ENCODE data around the gene PRDM5.

PRDM5 gene

DNA sequence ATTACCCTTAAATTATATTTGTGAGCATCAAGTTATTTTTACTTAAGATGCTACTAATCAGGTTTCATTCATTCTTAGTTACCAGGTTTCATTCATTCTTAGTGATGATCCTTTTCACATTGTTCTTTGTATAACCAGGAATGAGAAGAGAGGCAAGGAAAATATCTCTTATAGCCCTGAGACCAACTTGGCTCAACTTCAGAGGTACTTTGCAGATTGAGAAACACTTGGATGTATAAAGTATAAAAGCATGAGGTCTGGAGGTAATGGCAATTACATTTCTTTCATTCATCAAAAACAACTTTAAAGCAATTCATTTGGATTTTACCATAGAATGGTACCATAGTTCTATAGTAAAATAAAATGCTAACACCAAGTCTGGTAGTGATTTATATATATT is 231.0 kb downstream of the PRDM5 start:
- Histone ChIP-seq H3K9ac (ENCODE audit: low read length) (no peak overlapping the region), H3K4me2 (ENCODE audit: low read length) (no peak overlapping the region), H3K27me3 (ENCODE audit: insufficient read depth, low read length, poor library complexity) (no peaks in the 10 kb centered on the region), H3K4me1 (ENCODE audit: control insufficient read depth, low read depth, low read length) (no peaks in the 10 kb centered on the region), H3K79me2 (ENCODE audit: control insufficient read depth, insufficient read depth, low read length) (no peaks in the 10 kb centered on the region), H3K23ac (ENCODE audit: low read length) (no peak overlapping the region), H3K18ac (ENCODE audit: low read length) (no peak overlapping the region), H3K4ac (ENCODE audit: low read depth, low read length) (no peak overlapping the region), H2BK5ac (ENCODE audit: low read length) (no peak overlapping the region), H4K8ac (ENCODE audit: low read depth, low read length) (no peak overlapping the region), H3K56ac (ENCODE audit: low read length) (no peak overlapping the region), H3K4me3 (ENCODE audit: low read length) (no peak overlapping the region), H2BK120ac (ENCODE audit: low read depth, low read length) (no peak overlapping the region), H3K79me1 (ENCODE audit: low read length) (no peaks in the 10 kb centered on the region), H4K5ac (ENCODE audit: low read length) (no peak overlapping the region), H2AK5ac (ENCODE audit: low read length) (no peak overlapping the region), H3K36me3 (ENCODE audit: control insufficient read depth, insufficient read depth, low read length) (no peaks in the 10 kb centered on the region), H2BK15ac (replicated peaks; ENCODE audit: low read depth) (no peak overlapping the region), H3K27ac (ENCODE audit: low read depth, low read length) (no peak overlapping the region)
- DNase-seq: no peak

DNA sequence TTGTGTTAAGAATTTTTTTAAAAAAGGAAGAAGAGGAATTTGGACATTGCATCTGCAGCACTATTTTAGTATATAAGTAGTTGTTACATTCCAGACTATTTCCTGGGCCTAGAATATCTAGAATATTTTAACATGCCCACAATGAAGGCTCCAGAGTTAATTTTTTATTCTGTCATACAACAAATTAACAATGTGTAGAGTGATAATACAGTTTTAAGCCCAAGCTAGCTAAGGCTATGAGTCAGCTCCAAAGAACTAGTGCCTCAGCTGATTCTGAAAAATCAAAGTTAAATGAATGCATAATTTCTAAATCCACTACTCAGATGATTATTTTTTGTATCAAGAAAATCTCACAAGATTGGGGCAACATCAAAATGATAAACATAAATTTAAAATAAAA is 231.4 kb downstream of the PRDM5 start:
- H3K79me2 ChIP-seq (ENCODE audit: control insufficient read depth, insufficient read depth, low read length): no peaks in the 10 kb centered on the region
- no peak overlapping the region for H3K18ac ChIP-seq (ENCODE audit: low read length)
- no peak overlapping the region for H2BK15ac ChIP-seq (replicated peaks; ENCODE audit: low read depth)
- H3K27ac ChIP-seq (ENCODE audit: low read depth, low read length): no peak overlapping the region
- H3K27me3 ChIP-seq (ENCODE audit: insufficient read depth, low read length, poor library complexity): no peaks in the 10 kb centered on the region
- no peak overlapping the region for H3K4me3 ChIP-seq (ENCODE audit: low read length)
- H4K8ac ChIP-seq (ENCODE audit: low read depth, low read length): no peak overlapping the region
- H2BK5ac ChIP-seq (ENCODE audit: low read length): no peak overlapping the region
- no peaks in the 10 kb centered on the region for H3K4me1 ChIP-seq (ENCODE audit: control insufficient read depth, low read depth, low read length)
- H3K4ac ChIP-seq (ENCODE audit: low read depth, low read length): no peak overlapping the region
- H3K23ac ChIP-seq (ENCODE audit: low read length): no peak overlapping the region
- H3K9ac ChIP-seq (ENCODE audit: low read length): no peak overlapping the region
- no peak overlapping the region for H4K5ac ChIP-seq (ENCODE audit: low read length)
- no peaks in the 10 kb centered on the region for H3K79me1 ChIP-seq (ENCODE audit: low read length)
- no peak overlapping the region for H3K4me2 ChIP-seq (ENCODE audit: low read length)
- no peak overlapping the region for H2AK5ac ChIP-seq (ENCODE audit: low read length)
- DNase-seq: no peak
- no peak overlapping the region for H3K56ac ChIP-seq (ENCODE audit: low read length)
- H3K36me3 ChIP-seq (ENCODE audit: control insufficient read depth, insufficient read depth, low read length): no peaks in the 10 kb centered on the region
- no peak overlapping the region for H2BK120ac ChIP-seq (ENCODE audit: low read depth, low read length)

DNA sequence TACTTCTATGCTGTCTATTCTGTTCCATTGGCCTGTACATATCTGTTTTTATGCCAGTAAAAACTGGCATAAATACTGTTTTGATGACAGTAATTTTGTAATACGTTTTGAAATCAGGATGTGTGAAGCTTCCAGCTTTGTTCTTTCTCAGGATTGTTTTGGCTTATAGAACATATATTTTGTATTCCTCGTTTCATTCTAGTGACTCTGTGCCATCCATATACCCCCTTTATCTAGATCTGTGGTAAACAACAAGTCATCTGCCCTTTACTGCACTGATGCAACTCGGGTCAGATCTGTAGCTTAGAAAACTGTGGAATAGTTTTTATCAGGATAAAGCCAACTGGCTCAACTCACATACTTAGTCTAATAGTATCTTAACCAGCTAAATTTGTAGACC is 233.7 kb downstream of the PRDM5 start:
- Histone ChIP-seq H4K5ac (ENCODE audit: low read length) (no peak overlapping the region), H3K27ac (ENCODE audit: low read depth, low read length) (no peak overlapping the region), H3K4me2 (ENCODE audit: low read length) (no peak overlapping the region), H4K8ac (ENCODE audit: low read depth, low read length) (no peak overlapping the region), H2BK120ac (ENCODE audit: low read depth, low read length) (no peak overlapping the region), H3K4me3 (ENCODE audit: low read length) (no peak overlapping the region), H3K18ac (ENCODE audit: low read length) (no peak overlapping the region), H3K56ac (ENCODE audit: low read length) (no peak overlapping the region), H3K4ac (ENCODE audit: low read depth, low read length) (no peak overlapping the region), H3K27me3 (ENCODE audit: insufficient read depth, low read length, poor library complexity) (no peaks in the 10 kb centered on the region), H3K79me2 (ENCODE audit: control insufficient read depth, insufficient read depth, low read length) (no peaks in the 10 kb centered on the region), H3K36me3 (ENCODE audit: control insufficient read depth, insufficient read depth, low read length) (no peaks in the 10 kb centered on the region), H3K79me1 (ENCODE audit: low read length) (no peaks in the 10 kb centered on the region), H2BK5ac (ENCODE audit: low read length) (no peak overlapping the region), H2AK5ac (ENCODE audit: low read length) (no peak overlapping the region), H2BK15ac (replicated peaks; ENCODE audit: low read depth) (no peak overlapping the region), H3K4me1 (ENCODE audit: control insufficient read depth, low read depth, low read length) (no peaks in the 10 kb centered on the region), H3K23ac (ENCODE audit: low read length) (no peak overlapping the region), H3K9ac (ENCODE audit: low read length) (no peak overlapping the region)
- WGBS (ENCODE audit: extremely low coverage, insufficient coverage, low lambda C conversion rate): no CpG with 5 or more reads among the region's 3 CpGs
- no peak for DNase-seq

DNA sequence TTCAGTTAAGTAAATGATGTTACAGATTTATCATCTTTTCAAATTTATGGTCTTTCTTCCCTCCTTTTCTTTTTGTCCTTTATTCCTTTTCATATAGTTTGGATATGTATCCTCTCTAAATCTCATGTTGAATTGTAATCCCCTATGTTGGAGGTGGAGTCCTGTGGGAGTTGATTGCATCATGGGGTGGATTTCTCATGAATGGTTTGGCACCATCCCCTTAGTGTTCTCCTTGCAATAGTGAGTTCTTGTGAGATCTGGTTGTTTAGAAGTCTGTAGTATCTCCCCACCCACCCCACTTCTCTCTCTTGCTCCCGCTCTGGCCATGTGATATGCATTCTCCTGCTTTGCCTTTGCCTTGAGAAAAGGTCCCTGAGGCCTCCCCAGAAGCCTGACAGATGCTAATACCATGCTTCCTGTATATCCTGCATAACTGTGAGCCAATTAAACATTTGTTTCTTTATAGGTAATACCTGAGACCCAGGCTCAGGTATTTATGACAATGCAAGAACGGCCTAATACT is 236.7 kb downstream of the PRDM5 start:
- Histone ChIP-seq H3K4ac (ENCODE audit: low read depth, low read length) (no peak overlapping the region), H3K56ac (ENCODE audit: low read length) (no peak overlapping the region), H3K4me1 (ENCODE audit: control insufficient read depth, low read depth, low read length) (no peaks in the 10 kb centered on the region), H3K9ac (ENCODE audit: low read length) (no peak overlapping the region), H2AK5ac (ENCODE audit: low read length) (no peak overlapping the region), H3K4me2 (ENCODE audit: low read length) (no peak overlapping the region), H3K27ac (ENCODE audit: low read depth, low read length) (no peak overlapping the region), H2BK5ac (ENCODE audit: low read length) (no peak overlapping the region), H3K18ac (ENCODE audit: low read length) (no peak overlapping the region), H3K79me2 (ENCODE audit: control insufficient read depth, insufficient read depth, low read length) (no peaks in the 10 kb centered on the region), H3K4me3 (ENCODE audit: low read length) (no peak overlapping the region), H3K23ac (ENCODE audit: low read length) (no peak overlapping the region), H2BK15ac (replicated peaks; ENCODE audit: low read depth) (no peak overlapping the region), H4K8ac (ENCODE audit: low read depth, low read length) (no peak overlapping the region), H3K79me1 (ENCODE audit: low read length) (no peaks in the 10 kb centered on the region), H3K36me3 (ENCODE audit: control insufficient read depth, insufficient read depth, low read length) (no peaks in the 10 kb centered on the region), H4K5ac (ENCODE audit: low read length) (no peak overlapping the region), H3K27me3 (ENCODE audit: insufficient read depth, low read length, poor library complexity) (no peaks in the 10 kb centered on the region), H2BK120ac (ENCODE audit: low read depth, low read length) (no peak overlapping the region)
- peak; percentile 16 for DNase-seq
- WGBS (ENCODE audit: extremely low coverage, insufficient coverage, low lambda C conversion rate): no CpG with 5 or more reads among the region's 2 CpGs

DNA sequence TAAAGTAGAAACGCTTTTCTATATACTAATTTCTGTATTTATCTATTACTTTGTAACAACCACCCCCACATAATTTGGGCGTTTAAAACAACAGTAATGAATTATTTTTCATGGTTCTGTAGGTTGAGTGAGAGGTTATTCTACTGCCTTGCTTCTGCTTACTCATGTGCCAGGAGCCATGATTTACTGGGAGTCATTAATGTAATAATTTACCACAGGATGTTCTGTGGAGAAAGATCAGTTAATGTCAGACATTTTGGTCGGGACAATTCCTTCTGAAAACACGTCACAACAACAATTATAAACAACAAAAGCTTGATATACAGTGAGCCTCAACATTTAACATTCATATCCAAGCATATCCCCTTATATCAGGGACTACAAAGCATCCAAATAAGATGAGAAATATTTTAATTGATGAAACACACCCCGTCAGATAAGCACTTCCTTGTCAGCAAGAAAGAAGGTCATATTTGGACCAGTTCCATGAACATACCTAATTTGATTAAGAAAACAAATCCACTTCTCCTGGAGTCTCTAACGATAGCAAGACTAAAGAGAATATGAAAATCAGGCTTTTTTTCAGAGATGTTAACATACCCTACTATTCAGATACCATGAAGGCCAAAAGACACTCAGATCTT is 238.5 kb downstream of the PRDM5 start:
- no CpG with 5 or more reads among the region's 6 CpGs for WGBS (ENCODE audit: extremely low coverage, insufficient coverage, low lambda C conversion rate)
- H2BK15ac ChIP-seq (replicated peaks; ENCODE audit: low read depth): no peak overlapping the region

DNA sequence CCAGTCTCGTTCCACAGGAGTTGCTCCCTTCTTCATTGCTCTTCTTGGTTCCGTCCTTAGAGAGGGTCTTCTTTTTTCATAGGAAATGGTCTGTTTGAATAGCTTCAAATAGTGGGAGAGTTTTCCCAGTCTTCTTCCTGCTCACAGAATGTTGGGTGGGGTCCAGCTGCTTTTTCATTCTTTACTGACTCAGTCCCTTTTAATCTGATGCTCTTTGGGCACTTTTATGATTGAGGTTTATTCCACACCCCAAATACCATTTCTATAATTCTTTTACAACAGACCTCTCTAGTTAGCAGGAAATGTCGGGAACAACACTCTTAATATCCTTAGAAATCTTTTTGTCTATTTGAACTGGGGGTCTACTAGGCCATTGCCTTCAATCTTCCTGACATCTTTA is 239.5 kb downstream of the PRDM5 start:
- H2BK5ac ChIP-seq (ENCODE audit: low read length): no peak overlapping the region

More for the DNA sequence above, 238.5 kb downstream of the PRDM5 start:
- Histone ChIP-seq H3K79me2 (ENCODE audit: control insufficient read depth, insufficient read depth, low read length) (no peaks in the 10 kb centered on the region), H2BK120ac (ENCODE audit: low read depth, low read length) (no peak overlapping the region), H3K4me3 (ENCODE audit: low read length) (no peak overlapping the region), H4K5ac (ENCODE audit: low read length) (no peak overlapping the region), H4K8ac (ENCODE audit: low read depth, low read length) (no peak overlapping the region), H2AK5ac (ENCODE audit: low read length) (no peak overlapping the region), H3K27ac (ENCODE audit: low read depth, low read length) (no peak overlapping the region), H3K4me1 (ENCODE audit: control insufficient read depth, low read depth, low read length) (no peaks in the 10 kb centered on the region), H3K79me1 (ENCODE audit: low read length) (no peaks in the 10 kb centered on the region), H3K56ac (ENCODE audit: low read length) (no peak overlapping the region), H3K27me3 (ENCODE audit: insufficient read depth, low read length, poor library complexity) (no peaks in the 10 kb centered on the region), H3K36me3 (ENCODE audit: control insufficient read depth, insufficient read depth, low read length) (no peaks in the 10 kb centered on the region), H3K23ac (ENCODE audit: low read length) (no peak overlapping the region), H3K4ac (ENCODE audit: low read depth, low read length) (no peak overlapping the region), H2BK5ac (ENCODE audit: low read length) (no peak overlapping the region), H3K4me2 (ENCODE audit: low read length) (no peak overlapping the region), H3K9ac (ENCODE audit: low read length) (no peak overlapping the region), H3K18ac (ENCODE audit: low read length) (no peak overlapping the region)
- no peak for DNase-seq

More for the DNA sequence above, 239.5 kb downstream of the PRDM5 start:
- H3K4ac ChIP-seq (ENCODE audit: low read depth, low read length): no peak overlapping the region
- no peak overlapping the region for H4K5ac ChIP-seq (ENCODE audit: low read length)
- no peak overlapping the region for H4K8ac ChIP-seq (ENCODE audit: low read depth, low read length)
- H2BK120ac ChIP-seq (ENCODE audit: low read depth, low read length): no peak overlapping the region
- no peaks in the 10 kb centered on the region for H3K27me3 ChIP-seq (ENCODE audit: insufficient read depth, low read length, poor library complexity)
- H3K18ac ChIP-seq (ENCODE audit: low read length): no peak overlapping the region
- H3K56ac ChIP-seq (ENCODE audit: low read length): no peak overlapping the region
- H3K9ac ChIP-seq (ENCODE audit: low read length): no peak overlapping the region
- no peak overlapping the region for H3K4me2 ChIP-seq (ENCODE audit: low read length)
- no peaks in the 10 kb centered on the region for H3K79me1 ChIP-seq (ENCODE audit: low read length)
- no peak overlapping the region for H2AK5ac ChIP-seq (ENCODE audit: low read length)
- no peak for DNase-seq
- H3K23ac ChIP-seq (ENCODE audit: low read length): no peak overlapping the region
- H3K79me2 ChIP-seq (ENCODE audit: control insufficient read depth, insufficient read depth, low read length): no peaks in the 10 kb centered on the region
- H3K4me3 ChIP-seq (ENCODE audit: low read length): no peak overlapping the region
- no peak overlapping the region for H2BK15ac ChIP-seq (replicated peaks; ENCODE audit: low read depth)
- no CpG with 5 or more reads among the region's 3 CpGs for WGBS (ENCODE audit: extremely low coverage, insufficient coverage, low lambda C conversion rate)
- H3K36me3 ChIP-seq (ENCODE audit: control insufficient read depth, insufficient read depth, low read length): no peaks in the 10 kb centered on the region
- H3K27ac ChIP-seq (ENCODE audit: low read depth, low read length): no peak overlapping the region
- no peaks in the 10 kb centered on the region for H3K4me1 ChIP-seq (ENCODE audit: control insufficient read depth, low read depth, low read length)
